ENCODE measurements around the gene NAALADL2.

The NAALADL2 gene

GRCh38 chr3:175105066-175105465 is 245.9 kb downstream of the NAALADL2 start:
- DNase-seq (ENCODE audit: extremely low read depth, low read depth): no peak
- TF ChIP-seq CTCF (IDR thresholded peaks at IDR 0.05; ENCODE audit: low read depth, low read length): no peak

GRCh38 chr3:175107231-175107630 is 248.1 kb downstream of the NAALADL2 start:
- no peak for DNase-seq (ENCODE audit: extremely low read depth, low read depth)
- no peak for TF ChIP-seq CTCF (IDR thresholded peaks at IDR 0.05; ENCODE audit: low read depth, low read length)

DNA sequence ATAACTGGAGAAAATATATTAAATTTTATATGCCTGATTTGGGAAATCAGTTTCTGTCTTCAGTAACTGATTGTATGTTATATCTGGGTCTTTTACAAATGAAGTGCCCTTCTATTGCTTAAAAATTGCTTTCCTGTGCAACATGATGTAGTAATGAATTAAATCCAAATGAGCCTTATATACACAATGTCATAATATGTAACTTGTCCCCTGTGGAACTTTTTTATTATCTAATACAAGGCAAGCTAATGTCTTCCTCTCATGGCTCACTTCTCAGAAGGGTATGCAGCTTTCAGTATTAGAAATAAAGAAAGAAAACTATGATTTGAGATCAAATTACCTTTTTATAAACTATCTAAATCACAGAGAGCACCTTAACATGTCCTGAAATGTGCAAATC is 248.9 kb downstream of the NAALADL2 start:
- no peak for TF ChIP-seq CTCF (IDR thresholded peaks at IDR 0.05; ENCODE audit: low read depth, low read length)
- no peak for DNase-seq (ENCODE audit: extremely low read depth, low read depth)

DNA sequence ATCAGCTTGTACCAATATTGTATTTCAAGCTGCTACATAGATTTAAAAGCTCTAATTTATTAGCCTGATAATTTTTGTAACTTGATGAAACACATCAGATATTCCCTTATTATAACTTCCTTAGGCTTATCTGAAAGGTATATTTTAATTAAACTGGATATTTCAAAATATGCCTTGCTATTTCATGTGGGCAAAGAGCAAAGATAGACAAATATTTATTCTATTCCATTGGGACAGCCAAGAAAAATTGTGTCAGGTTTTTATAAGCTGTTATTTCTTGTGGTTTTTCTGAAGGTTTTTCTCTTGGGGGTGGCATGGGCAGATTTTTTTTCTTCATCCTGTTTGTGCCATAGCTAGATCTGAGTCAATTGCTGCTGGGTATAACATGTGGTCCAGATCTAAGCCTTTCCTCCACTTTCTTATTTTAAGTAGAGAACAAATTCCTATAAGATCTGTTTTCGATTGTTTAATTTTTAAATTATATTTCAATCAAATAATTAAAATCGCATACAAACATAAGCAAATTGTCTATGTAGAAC is 249.5 kb downstream of the NAALADL2 start:
- TF ChIP-seq CTCF (IDR thresholded peaks at IDR 0.05; ENCODE audit: low read depth, low read length): no peak
- no peak for DNase-seq (ENCODE audit: extremely low read depth, low read depth)

GRCh38 chr3:175111036-175111435 is 251.9 kb downstream of the NAALADL2 start:
- DNase-seq (ENCODE audit: extremely low read depth, low read depth): no peak
- no peak for TF ChIP-seq CTCF (IDR thresholded peaks at IDR 0.05; ENCODE audit: low read depth, low read length)

GRCh38 chr3:175118382-175118941 is 259.3 kb downstream of the NAALADL2 start:
- no peak for TF ChIP-seq CTCF (IDR thresholded peaks at IDR 0.05; ENCODE audit: low read depth, low read length)
- DNase-seq (ENCODE audit: extremely low read depth, low read depth): no peak

- DNase-seq (ENCODE audit: extremely low read depth, low read depth): no peak
- TF ChIP-seq CTCF (IDR thresholded peaks at IDR 0.05; ENCODE audit: low read depth, low read length): peak; percentile 20
These were observed 262.1 kb downstream of the NAALADL2 start for GRCh38 chr3:175121225-175121624.
